NCI-H226 (cell line): ENCODE measurements around the gene GSC2.

ENCODE experiments used
- DNase-seq: peaks from one replicate; pipeline ENCODE4 v3.0.0-alpha.2; 2015

GSC2 gene

DNA sequence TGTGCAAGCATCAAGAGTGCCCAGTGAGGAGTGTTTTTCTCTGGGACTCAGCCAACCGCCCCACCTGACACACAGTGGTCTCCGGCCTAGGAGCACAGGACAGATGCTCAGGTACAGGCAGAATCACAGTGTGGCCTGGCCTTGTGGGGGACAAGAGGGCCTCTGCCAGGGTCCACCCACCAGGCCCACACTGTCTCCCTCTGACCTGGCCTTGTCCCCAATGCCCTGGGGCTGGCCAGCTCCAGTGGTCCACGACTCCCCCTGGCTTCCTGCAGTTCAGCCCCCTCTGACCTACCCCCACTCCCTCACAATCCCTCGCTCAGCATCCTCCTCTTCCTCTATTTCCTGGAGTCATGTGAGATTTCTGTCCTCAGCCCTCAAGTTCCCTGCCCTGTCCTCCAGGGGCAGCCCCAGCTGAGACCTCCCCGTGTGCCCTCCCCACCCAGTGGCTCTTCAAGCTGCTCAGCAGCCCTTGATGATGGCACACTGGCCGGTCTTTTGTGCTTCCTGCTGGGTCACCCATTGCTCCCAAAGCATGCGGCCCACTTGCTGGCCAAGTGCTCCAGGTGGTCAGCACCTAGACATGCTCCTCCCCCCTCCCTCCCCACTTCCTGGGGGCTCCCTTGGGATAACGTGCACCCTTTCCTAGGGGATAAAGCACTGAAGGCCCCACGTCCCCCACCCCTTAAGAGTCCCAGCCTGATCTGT is 17.2 kb downstream of the GSC2 start:
- no peak for DNase-seq

DNA sequence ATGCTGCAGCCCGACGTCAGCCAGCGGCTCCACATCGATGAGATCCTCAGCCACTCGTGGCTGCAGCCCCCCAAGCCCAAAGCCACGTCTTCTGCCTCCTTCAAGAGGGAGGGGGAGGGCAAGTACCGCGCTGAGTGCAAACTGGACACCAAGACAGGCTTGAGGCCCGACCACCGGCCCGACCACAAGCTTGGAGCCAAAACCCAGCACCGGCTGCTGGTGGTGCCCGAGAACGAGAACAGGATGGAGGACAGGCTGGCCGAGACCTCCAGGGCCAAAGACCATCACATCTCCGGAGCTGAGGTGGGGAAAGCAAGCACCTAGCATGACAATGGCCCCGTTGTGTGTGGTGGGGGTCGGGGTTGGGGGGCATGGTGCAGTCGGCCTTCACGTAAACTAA is 17.9 kb downstream of the GSC2 start:
- no peak for DNase-seq

DNA sequence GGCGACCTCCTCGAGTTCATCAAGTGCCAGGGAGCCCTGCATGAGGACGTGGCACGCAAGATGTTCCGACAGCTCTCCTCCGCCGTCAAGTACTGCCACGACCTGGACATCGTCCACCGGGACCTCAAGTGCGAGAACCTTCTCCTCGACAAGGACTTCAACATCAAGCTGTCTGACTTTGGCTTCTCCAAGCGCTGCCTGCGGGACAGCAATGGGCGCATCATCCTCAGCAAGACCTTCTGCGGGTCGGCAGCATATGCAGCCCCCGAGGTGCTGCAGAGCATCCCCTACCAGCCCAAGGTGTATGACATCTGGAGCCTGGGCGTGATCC is 18.4 kb downstream of the GSC2 start:
- no peak for DNase-seq

DNA sequence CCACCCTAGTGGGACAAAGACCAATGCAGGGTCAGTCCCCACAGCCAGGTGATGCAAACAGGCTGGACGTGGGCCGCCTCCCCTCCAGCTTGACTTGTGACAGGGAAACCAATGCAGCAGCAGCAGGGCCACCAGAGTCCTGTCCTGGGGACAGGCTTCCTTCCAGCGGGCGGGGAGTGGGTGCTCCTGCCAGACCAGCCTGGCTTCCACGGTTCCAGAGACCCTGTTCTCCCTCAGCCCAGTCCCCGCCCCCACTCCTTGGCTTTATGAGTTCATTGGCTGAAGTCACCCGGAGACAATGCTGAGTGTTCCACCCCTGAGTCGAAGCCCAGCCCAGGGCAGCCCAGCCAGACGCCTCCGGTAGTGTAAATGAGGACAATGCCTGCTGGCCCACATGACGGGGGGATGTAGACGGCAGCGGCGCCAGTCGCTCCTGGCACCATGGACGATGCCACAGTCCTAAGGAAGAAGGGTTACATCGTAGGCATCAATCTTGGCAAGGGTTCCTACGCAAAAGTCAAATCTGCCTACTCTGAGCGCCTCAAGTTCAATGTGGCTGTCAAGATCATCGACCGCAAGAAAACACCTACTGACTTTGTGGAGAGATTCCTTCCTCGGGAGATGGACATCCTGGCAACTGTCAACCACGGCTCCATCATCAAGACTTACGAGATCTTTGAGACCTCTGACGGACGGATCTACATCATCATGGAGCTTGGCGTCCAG is 19.0 kb downstream of the GSC2 start, which contains the start of gene TSSK2:
TSSK2 (plus strand) TSS at position 350 of the 726 bp plus-strand sequence; CDS start at position 442, 92 bp downstream.
- no peak for DNase-seq

DNA sequence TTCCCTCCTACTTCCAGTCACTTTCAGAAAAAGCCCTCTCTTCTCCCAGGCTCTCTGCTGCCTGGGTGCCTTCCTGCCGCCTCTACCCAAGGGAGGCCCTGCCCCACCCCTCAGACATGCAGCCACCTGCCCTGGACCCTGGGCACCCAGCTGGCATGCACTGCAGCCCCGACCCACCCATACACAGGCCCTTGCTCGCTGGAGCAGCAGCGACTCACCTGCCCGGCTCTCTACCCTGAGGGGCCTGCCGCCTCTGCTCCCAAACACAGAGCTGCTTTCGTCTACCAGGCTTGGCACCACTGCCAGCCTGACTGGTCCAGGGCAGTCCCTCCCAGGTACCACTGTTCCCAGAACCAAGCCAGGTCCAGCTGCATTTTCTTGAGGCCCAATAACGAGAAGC is 20.2 kb downstream of the GSC2 start:
- no peak for DNase-seq

DNA sequence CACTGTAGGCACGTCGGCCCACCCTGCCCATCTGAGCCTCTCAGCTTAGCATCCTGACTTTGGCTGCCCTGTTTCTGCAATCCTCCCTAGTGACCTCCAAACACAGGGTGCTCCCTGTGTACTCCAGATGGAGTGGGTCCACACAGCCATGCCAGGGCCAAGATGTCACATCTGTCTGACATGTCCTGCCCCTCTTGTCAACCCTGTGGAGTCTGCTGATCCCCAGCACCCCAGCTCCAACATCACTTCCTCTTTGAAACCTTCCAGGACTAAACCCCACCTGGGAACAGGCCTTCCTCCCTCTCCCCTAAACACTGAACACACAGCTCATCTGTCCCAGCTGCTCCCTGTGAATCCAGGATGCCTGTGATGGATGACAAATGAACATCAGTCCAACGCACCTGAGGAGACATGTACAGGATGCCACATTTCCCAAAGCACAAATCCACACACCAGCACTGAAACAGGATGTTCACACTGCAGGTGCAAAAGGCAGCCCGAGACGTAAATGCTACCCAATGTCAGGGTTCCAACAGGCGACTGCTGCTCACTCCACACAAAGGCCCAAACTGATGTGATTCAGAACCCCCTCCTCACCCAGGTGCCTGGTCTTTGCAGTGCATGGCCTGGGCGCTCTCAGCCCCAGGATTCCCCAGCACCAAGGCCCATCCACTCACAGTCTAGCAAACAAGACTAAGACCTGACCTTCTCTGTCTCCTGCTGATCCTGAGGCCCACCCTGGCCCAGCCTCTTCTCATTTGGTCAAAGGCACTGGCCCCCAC is 21.0 kb downstream of the GSC2 start:
- no peak for DNase-seq

DNA sequence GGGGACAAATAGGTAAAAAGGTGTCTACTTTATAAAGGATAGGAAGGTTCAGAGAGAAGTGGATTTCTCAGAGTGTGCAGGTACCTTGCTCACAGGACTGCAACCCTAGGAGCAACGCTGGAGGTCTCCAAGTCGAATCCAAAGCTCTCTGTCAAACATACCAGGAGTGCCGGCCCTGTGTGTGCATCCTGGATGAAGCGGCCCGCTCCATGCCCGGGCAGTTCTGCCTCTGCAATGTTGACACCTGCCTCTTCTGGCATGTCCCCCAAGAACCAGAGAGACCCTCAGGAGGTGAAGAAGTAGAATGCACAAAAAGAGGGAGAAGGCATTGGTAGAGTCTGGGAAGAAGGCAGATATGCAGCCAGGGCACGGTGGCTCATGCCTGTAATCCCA is 22.1 kb downstream of the GSC2 start:
- no peak for DNase-seq

DNA sequence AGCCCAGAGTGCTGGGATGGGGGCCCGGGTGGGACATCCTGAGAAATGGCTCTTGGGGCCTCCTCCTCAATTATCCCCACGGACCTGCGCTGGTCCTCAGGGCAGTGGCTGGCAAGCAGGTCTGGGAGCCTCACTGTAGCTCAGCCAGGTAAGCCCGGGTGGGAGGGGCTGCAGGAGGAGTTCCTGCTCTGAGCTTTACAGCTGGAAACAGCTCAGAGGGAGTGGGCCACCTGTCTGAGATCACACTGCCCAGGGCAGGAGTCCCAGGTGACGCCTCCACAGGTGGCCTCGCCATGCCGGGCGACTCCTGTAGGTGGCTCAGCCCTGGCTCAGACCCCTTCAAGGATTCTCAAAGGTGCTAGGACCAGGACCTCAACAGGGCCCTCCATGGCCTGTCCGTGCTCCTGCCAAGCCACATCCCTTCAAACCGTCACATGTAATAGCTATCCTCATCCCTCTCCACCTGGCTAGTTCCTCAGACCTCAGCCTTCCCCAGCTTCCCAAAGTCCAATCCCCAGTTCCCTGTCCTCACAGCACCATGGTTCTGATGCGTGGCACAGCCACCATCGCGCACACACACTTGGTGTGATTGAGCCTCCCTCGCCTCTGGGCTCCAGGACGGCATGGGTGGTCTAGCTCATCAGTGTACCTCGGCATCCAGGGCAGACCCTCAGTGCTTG is 22.6 kb downstream of the GSC2 start:
- no peak for DNase-seq

DNA sequence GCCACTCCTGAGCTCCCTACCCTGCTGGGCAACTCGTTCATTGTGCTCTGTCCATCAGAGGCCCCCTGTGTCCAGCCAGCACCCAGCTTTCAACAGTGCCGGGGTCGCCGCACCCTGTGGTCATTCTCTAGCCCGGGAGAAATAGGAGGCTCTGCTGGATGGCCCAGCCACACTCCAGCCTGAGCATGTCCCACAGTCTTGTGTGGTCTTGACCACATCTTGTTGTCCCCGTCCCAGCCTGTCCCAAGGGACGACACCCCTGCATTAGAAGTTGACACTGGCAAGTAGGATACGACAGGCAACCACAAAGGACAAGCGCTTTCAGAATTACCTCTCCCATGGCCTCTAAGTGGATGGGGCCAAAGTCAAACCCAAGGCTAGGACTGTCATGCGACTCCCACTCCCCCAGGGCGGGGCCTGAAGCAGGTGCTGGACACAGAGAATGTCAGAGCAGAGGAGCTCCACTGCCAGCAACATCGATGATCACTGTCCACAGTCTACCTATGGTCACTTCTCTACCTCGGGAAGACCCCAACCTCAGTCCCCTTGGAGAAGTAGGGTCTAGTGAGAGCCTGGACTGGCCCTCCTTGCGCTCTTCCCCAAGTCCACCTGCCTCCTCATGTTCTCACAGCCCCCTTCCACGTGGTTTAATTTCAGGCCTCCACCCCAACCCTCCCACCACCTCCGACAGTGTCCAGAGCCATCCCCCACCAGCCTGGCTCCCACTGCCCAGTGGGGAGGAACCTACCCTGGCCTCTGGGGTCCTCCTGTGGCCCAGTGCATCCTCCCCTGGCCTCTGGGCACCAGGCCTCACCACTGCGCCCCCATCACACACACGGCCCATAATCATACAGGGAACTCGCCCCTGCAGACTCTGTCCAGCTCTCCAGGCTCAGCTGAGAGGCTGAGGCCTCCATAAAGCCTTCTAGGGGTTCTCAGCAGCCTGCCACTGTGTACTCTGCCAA is 23.5 kb downstream of the GSC2 start:
- no peak for DNase-seq

DNA sequence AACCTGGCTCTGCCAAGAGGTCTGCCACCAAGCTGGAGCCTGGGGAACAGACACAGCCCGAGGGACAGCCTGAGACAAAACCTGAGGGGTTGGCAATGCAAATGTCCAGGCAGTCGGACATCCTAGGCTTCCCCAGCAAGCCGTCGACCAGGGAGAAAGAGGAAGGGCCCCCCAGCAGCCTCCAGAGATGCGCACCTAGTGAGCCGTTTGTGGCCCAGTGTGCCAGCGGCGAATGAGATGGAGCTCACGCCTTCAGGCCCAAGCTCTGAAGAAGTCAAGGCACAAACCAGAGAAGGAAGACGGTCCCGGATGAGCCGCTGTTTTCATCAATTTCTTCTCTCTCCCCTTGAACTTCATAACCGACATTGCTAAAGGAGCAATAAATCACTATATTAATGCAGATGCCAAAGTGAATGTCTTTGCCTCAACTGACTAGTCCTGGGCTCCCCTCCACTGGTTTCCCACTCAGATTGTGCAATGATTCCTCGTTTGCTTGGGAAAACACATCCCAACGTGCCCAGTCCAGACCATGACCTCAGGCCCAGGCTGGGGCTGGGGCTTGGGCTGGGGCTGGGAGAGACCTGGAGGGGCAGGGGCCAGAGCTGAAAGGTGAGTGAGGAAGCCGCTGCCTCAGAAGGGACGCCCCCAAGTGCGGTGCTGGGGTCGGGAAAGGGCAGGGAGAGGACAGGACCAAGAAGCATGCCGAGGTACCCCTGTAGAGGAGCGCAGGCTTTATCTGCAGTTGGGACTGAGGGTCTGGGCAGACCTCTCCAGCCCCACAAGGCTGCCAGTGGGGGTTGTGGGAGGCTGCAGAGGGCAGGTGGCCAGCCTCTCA is 24.4 kb downstream of the GSC2 start:
- no peak for DNase-seq

DNA sequence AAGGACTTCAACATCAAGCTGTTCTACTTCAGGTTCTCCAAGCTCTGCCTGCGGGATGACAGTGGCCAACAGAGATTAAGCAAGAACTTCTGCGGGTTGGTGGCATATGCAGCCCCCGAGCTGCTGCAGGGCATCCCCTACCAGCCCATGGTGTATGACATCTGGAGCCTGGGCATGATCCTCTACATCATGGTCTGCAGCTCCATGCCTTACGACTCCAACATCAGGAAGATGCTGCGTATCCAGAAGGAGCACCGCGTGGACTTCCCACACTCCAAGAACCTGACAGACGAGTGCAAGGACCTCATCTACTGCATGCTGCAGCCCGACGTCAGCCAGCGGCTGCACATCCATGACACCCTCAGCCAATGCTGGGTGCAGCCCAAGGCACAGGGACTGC is 25.1 kb downstream of the GSC2 start:
- DNase-seq, result no peak

DNA sequence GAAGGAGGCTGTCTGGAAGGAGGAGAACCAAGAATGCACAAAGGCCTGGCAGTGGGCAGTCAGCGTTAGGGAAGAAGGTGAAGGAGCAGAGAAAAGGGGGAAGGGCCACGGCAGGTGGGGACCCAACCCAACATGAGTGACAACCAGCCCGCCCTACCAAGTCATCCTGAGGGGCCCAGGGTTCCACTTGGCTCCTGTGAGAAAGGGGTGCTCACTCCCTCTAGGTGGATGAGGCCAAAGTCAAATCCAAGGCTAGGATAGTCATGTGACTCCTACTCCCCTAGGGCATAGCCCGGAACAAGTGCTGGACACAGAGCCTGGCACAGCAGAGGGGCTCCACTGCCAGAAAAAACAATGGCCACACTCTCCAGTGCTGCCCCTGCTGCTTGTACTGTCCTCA is 25.7 kb downstream of the GSC2 start:
- no peak for DNase-seq

DNA sequence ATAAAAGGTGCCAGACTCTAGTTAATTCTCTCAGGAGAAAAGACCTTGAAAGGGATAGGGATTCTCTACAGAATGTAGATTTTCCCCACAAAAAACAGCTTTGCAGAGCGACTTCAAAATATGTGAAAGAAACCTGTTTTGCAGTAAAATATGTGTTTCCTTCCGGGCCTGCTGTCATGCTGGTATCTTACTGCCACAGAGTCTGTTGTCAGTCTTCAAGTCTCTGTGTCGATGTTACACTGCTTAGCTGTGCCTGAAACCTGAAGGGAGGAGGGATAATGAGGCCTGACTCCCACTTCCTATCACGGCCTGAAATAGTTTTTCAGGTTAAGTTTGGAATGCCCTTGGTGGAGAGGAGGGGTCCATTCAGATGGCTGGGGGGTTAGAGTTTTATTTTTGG is 26.2 kb downstream of the GSC2 start:
- no peak for DNase-seq

DNA sequence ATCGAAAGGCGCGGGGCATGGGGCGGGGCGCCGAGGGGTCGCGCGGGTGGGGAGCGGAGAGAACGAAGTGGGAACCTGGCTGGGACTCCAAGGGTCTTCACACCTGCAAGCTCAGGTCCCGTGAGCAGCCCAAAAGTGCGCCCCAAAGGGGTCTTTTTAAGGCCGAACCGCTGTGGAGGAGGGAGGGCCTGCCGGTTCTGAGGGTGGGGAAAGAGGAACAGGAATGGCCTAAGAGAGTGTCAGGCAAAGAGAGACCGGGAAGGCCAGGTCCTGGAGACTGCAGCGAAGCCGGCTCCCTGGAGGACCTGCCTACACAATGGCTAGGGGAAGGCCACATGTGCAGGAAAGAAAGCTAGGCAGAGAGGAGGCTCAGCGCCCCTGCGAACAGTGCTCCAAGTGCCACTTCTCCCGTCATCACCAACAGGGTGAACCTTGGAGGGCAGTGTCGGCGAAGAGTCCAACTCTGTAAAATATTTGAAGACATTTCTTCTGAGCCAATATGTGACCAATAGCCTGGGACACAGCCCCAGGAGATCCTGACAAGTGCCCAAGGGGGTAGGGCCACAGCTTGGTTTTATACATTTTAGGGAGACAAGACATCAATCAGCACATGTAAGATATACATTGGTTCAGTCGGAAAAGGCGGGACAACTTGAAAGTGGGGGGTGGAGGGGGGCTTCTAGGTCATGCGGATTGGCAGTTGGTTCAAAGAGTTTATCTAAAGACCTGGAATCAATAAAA is 27.2 kb downstream of the GSC2 start:
- no peak for DNase-seq

DNA sequence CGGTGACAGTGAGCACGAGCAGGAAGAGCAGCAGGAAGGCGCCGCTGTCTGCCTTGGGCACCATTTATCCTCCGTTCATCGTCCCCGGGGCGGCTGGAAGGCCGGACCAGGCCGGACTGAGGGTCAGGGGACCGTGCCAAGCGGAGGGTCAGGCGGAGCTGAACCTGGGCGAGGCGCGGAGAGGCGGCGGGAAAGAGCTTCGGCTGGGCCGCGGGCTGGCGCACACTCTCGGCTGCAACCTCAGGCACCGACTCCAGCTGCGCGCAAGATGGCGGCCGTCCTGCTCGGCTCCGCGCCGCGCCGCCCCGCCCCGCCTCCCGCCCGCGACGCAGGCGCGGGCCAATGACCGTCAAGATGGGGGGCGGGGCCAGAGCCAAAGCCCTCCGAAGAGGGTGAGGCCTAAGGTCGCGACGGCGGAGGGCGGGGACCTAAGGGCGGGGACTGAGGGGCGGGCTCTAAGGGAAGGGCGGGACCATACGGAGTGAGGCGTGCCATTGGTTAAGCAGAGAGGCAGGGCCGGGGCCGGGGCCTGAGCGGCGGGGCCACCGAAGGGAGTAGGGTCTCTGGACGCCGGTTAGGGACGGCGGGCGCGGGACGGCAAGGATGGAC is 27.8 kb downstream of the GSC2 start, which contains the start of gene DGCR2:
DGCR2 (minus strand) TSS at position 270 of the 609 bp plus-strand sequence; CDS start at position 64, 206 bp downstream.
- peak; percentile 68 for DNase-seq

DNA sequence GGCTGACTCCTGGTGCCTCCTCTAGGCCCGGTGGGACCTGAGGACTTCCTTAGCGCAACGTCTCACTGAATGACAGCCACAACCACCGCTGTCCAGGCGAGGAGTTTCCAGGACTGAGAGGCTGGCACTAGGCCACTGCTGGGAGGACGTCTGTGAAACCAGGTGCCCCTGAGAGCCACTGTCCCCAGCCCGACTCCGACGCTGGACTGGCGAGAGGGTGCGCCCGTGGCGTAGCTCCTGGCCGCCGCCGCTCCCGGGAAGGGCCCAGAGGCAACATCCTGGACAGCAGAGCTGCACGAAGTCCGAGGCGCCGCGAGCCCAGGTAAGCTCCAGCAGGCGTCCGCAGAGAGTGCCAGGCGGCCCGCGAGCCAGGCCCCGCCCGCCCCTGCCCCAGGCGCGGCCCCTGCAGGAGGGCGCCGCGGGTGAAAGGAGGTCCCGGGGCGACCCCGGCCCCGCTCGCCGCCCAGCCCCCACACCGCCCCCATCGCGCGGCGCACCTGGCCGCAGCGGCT is 28.4 kb downstream of the GSC2 start:
- DNase-seq, result no peak

DNA sequence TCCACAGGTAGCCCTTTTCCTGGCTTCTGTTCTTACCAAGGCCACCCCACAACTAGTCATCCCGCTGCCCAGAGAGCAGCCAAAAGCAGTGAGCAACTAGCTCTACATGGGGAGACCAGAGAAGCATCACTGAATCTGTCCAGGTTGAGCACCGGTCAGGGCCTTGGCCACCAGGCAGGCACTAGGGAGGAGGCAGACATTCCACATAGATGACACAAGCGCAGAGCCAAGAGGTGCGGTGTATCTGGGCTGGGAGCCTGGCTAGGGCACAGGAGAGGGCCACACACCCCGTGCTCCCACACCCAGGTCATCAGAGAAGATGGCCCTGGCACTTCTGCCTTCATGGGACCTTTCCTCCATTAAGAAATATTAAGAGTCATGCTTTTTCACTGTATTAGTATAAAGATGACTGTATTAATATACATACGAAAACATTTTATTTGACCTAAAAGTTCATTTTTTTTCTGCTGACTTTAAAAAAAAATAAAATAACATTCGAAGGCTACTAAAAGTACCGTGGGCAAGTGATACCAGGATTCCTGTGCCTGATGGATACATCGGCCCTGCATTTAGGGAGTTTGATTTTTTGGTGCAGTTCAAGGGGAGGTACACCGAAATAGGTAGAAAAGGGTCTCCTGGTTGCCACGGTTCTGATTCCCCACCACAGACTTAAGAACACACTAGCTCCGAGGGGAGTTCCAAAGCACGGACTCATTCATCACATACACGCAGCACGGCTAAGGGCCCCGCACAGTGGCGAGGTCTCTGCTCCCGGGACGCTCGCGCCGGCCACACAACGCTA is 29.1 kb downstream of the GSC2 start:
- DNase-seq, result peak; percentile 48

DNA sequence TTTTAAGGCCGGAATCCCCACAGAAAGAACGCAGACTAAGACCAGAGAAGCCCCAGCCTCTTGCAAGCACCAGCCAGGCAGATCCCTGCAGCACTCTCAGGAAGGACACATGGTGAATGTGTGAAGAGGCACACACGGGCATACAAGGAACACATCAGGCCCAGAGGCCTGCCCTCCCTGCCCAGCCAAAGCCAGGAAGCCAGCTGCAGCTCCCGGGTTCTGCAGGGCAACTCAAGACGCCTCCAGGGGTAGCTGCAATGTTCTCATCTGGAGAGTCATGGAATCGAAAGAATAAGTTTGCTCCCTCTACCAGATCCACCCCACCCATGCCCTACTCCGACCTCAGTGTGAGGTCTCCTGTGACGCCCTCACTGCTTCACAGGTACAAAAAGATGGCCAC is 30.1 kb downstream of the GSC2 start:
- no peak for DNase-seq
